HL-60/S4 treated with retinoic acid at 250 ng/mL for 4 days and 3 days (cell line): ENCODE measurements around the gene ADRM1.

ENCODE experiments used
- in situ Hi-C: fragments of 300-500 bp; cut with MboI; formaldehyde crosslinking; loops from 2 replicates; pipeline ENCODE4 v1.7.0; 2022; ENCODE audit warnings: low sequenced_read_pairs

ADRM1 gene

GRCh38 chr20:62336329-62336728 lies 33.5 kb downstream of the ADRM1 start:
- in situ Hi-C loops = no loop called here

- in situ Hi-C loops = no loop called here
These were observed 34.2 kb downstream of the ADRM1 start for GRCh38 chr20:62336775-62337557.

GRCh38 chr20:62337558-62338293 lies 34.9 kb downstream of the ADRM1 start:
- in situ Hi-C loops = no loop called here

- in situ Hi-C loops = no loop called here
These were observed 35.5 kb downstream of the ADRM1 start for GRCh38 chr20:62338294-62338620.

- in situ Hi-C loops = no loop called here
These were observed 36.9 kb downstream of the ADRM1 start for GRCh38 chr20:62339647-62340062.

- in situ Hi-C loops = no loop called here
These were observed 40.1 kb downstream of the ADRM1 start for GRCh38 chr20:62342910-62343309.

- in situ Hi-C loops = no loop called here
These were observed 41.3 kb downstream of the ADRM1 start for GRCh38 chr20:62344092-62344491.

GRCh38 chr20:62344782-62345181 lies 42.0 kb downstream of the ADRM1 start:
- in situ Hi-C loops = no loop called here

- in situ Hi-C loops = no loop called here
These were observed 43.0 kb downstream of the ADRM1 start for GRCh38 chr20:62345681-62346370.

GRCh38 chr20:62346398-62347150 lies 43.8 kb downstream of the ADRM1 start:
- in situ Hi-C loops = no loop called here

GRCh38 chr20:62347151-62347404 lies 44.3 kb downstream of the ADRM1 start:
- in situ Hi-C loops = no loop called here

- in situ Hi-C loops = no loop called here
These were observed 44.6 kb downstream of the ADRM1 start for GRCh38 chr20:62347445-62347844.

- in situ Hi-C loops = no loop called here
These were observed 45.8 kb downstream of the ADRM1 start for GRCh38 chr20:62348604-62349003.

- in situ Hi-C loops = no loop called here
These were observed 46.8 kb downstream of the ADRM1 start for GRCh38 chr20:62349556-62350097.

GRCh38 chr20:62350098-62350628 lies 47.4 kb downstream of the ADRM1 start:
- in situ Hi-C loops = no loop called here

GRCh38 chr20:62350629-62351422 lies 48.0 kb downstream of the ADRM1 start:
- in situ Hi-C loops = no loop called here

GRCh38 chr20:62351469-62352401 lies 48.9 kb downstream of the ADRM1 start:
- in situ Hi-C loops = no loop called here

GRCh38 chr20:62352402-62353288 lies 49.8 kb downstream of the ADRM1 start:
- in situ Hi-C loops = no loop called here
